Nephron progenitor cell (in vitro differentiated cells): ENCODE data around the gene ANK2.

Source experiments
- DNase-seq: peaks from one replicate; pipeline ENCODE4 v3.0.0; 2021
- H3K27ac Mint-ChIP-seq: 2 replicates; pipeline ENCODE4 v1.8.0; 2021; ENCODE audit warnings: mild to moderate bottlenecking, moderate library complexity, mixed read lengths
- H3K27me3 Mint-ChIP-seq: 2 replicates; pipeline ENCODE4 v1.8.0; 2021; ENCODE audit warnings: mild to moderate bottlenecking, low read depth, mixed read lengths; ENCODE audit not compliant: poor library complexity
- H3K36me3 Mint-ChIP-seq: 2 replicates; pipeline ENCODE4 v1.8.0; 2021; ENCODE audit warnings: low read depth, mixed read lengths
- H3K4me1 Mint-ChIP-seq: 2 replicates; pipeline ENCODE4 v1.8.0; 2021; ENCODE audit warnings: mixed read lengths
- H3K4me3 Mint-ChIP-seq: 2 replicates; pipeline ENCODE4 v1.8.0; 2021; ENCODE audit warnings: mild to moderate bottlenecking, moderate library complexity, mixed read lengths
- H3K9me3 Mint-ChIP-seq: 2 replicates; pipeline ENCODE4 v1.8.0; 2021; ENCODE audit warnings: mild to moderate bottlenecking, moderate library complexity, mixed read lengths
- CTCF ChIP-seq: fragments of 200-600 bp; sonication (generic); IDR thresholded peaks from 2 replicates; pipeline ENCODE4 v1.5.0; 2021; ENCODE audit warnings: antibody characterized with exemption

Gene ANK2

GRCh38 chr4:113016377-113016776, 33.1 kb upstream of the ANK2 start:
- H3K4me3 Mint-ChIP-seq: no peak overlapping the region
- no peaks in the 10 kb centered on the region for H3K36me3 Mint-ChIP-seq
- no peak for TF ChIP-seq CTCF

GRCh38 chr4:113020966-113021365, 28.5 kb upstream of the ANK2 start:
- Mint-ChIP-seq H3K4me3 (no peak overlapping the region), H3K4me1 (no peaks in the 10 kb centered on the region), H3K36me3 (no peaks in the 10 kb centered on the region), H3K9me3 (no peaks in the 10 kb centered on the region), H3K27ac (no peak overlapping the region), H3K27me3 (no peaks in the 10 kb centered on the region)
- TF ChIP-seq CTCF: no peak
- no peak for DNase-seq

More at GRCh38 chr4:113016377-113016776, 33.1 kb upstream of the ANK2 start:
- H3K27ac Mint-ChIP-seq: no peak overlapping the region
- H3K9me3 Mint-ChIP-seq: no peaks in the 10 kb centered on the region
- no peak for DNase-seq
- H3K4me1 Mint-ChIP-seq: peaks cover 2% of the 10 kb centered on the region
- H3K27me3 Mint-ChIP-seq: no peaks in the 10 kb centered on the region

- H3K36me3 Mint-ChIP-seq: no peaks in the 10 kb centered on the region
- TF ChIP-seq CTCF: no peak
- no peak overlapping the region for H3K27ac Mint-ChIP-seq
- peaks cover 4% of the 10 kb centered on the region for H3K4me1 Mint-ChIP-seq
- no peaks in the 10 kb centered on the region for H3K9me3 Mint-ChIP-seq
- DNase-seq: no peak
- H3K27me3 Mint-ChIP-seq: no peaks in the 10 kb centered on the region
- no peak overlapping the region for H3K4me3 Mint-ChIP-seq
These were observed 25.1 kb upstream of the ANK2 start for GRCh38 chr4:113024388-113024787.

GRCh38 chr4:113025416-113025815, 24.0 kb upstream of the ANK2 start:
- Mint-ChIP-seq H3K4me1 (peaks cover 4% of the 10 kb centered on the region), H3K36me3 (no peaks in the 10 kb centered on the region), H3K4me3 (no peak overlapping the region), H3K27ac (no peak overlapping the region), H3K27me3 (no peaks in the 10 kb centered on the region), H3K9me3 (no peaks in the 10 kb centered on the region)
- DNase-seq: no peak
- TF ChIP-seq CTCF: no peak

- peaks cover 4% of the 10 kb centered on the region for H3K4me1 Mint-ChIP-seq
- no peaks in the 10 kb centered on the region for H3K9me3 Mint-ChIP-seq
- H3K27me3 Mint-ChIP-seq: no peaks in the 10 kb centered on the region
- DNase-seq: no peak
- no peaks in the 10 kb centered on the region for H3K36me3 Mint-ChIP-seq
- H3K4me3 Mint-ChIP-seq: no peak overlapping the region
- H3K27ac Mint-ChIP-seq: no peak overlapping the region
- no peak for TF ChIP-seq CTCF
These were observed 22.9 kb upstream of the ANK2 start for GRCh38 chr4:113026556-113026955.

- H3K9me3 Mint-ChIP-seq: no peaks in the 10 kb centered on the region
- no peaks in the 10 kb centered on the region for H3K27me3 Mint-ChIP-seq
- H3K4me1 Mint-ChIP-seq: peaks cover 4% of the 10 kb centered on the region
- TF ChIP-seq CTCF: no peak
- DNase-seq: no peak
- no peak overlapping the region for H3K27ac Mint-ChIP-seq
- no peaks in the 10 kb centered on the region for H3K36me3 Mint-ChIP-seq
- H3K4me3 Mint-ChIP-seq: no peak overlapping the region
These were observed 21.4 kb upstream of the ANK2 start for GRCh38 chr4:113028074-113028473.
